GM03348 (cell line): Measurements from ENCODE around the gene DYNC1I2.
"Not testable (repeated sequence)": the region's sequence is repeated elsewhere in the genome, so short reads cannot be mapped to it uniquely, and the experiment has no call there.

ENCODE experiments used
- DNase-seq: peaks from one replicate; pipeline ENCODE4 v3.0.0; 2012; ENCODE audit warnings: low spot score

The DYNC1I2 gene

DNA sequence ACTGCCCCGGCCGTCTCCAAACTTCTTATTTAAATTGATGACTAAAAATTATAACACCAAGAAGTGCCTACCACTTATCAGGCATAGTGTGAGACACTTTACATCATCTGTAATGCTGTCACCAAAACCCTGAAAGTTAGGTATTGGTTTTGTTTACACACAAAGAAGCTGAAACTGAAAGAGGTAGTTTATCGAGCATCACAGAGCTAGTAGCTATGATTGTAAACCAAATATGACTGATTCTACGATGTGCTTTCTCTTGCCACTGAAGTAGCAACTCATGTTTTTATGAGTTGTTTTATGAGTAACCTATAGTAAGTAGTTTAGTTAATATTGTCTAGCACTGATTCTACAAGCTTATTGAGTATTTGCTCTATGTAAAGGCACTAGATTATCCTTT is 31.5 kb downstream of the DYNC1I2 start:
- no peak for DNase-seq

DNA sequence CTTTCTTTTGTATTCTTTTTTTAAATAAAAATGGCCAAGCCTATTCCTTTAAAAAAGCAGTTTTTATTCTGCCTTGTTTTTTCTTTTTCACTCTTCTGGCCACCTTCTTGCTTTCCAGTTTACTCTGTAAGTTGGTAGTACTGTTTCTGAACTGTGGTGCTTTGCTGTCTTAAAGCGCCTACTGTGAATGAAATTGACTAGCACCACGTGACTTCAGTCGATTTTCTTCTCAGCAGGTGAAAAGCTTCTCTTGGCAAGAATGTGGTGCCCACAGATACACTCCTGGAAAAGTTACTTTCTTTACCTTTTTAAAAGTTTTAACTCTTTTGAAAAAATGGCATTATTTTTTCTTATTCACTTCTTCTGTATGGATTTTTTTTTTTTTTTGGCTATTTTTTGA is 32.4 kb downstream of the DYNC1I2 start:
- no peak for DNase-seq

DNA sequence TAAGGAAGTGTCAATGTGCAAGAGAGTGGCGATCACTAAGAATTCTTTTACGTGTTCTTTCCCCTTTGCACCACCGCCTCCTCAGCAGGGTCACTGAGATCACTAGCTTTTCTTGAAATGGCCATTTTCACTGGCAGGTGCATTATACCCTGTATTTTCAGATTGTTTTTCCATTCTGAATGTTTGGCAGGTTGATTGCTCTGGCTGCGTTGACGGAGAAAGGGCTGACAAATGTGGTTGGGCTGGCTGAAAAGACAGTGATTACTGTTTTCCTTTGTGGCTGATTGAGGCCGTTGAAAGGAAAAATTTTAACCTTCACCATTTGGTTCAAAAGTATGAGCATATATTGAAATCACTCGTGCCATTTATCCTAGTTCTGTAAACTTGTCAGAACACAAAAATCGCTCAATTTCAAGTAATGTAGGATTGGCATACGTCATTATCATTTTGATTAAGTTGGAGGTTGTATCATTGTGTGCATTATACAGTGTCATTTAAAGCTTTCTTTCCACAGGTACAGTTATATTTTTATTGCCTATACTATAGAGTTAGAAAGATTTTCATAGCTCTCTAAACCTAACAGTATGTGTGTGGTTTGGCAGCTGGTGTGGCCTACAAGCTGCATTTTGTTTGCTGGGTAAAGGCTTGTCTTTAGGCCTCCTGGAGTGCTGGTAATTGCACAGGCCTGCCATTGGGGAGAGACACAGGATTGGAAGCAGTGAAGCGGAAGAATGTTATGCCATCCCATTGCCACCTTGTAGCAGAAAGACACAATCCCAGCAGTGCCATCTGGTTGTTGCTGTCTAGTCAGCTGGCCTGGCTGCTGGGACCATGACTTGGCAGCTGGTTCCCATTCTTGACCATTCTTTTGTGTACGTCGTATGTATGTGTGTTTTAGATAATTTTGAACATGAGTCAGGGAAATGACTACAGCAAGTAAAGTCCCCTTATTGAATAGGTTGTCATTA is 36.7 kb downstream of the DYNC1I2 start:
- DNase-seq, result no peak

DNA sequence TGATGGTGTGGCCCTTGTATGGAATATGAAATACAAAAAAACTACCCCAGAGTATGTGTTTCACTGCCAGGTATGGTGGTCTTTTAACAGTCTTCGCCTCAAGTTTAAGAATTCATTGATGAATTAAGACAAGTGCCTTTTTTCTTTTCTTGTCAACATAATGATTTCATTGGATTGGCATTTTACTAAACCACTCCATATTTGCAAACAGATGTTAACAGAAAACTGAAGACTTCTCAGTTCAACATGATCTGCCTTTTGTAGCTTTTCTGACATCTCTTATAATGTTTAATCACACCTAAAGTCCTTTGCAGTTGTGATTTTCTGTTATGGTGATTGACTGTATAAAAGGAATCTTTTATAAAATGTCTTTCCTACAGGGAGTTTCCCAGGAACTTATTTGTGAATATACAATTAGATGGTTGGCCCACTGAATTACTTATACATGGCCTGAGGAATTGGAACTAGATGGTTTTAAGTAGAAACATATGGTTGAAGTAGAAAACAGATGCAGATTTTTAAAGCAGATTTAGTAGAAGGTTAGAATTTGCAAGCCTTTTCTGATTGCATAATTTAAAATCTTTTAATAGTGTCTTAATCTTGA is 39.7 kb downstream of the DYNC1I2 start:
- peak; percentile 15 for DNase-seq

DNA sequence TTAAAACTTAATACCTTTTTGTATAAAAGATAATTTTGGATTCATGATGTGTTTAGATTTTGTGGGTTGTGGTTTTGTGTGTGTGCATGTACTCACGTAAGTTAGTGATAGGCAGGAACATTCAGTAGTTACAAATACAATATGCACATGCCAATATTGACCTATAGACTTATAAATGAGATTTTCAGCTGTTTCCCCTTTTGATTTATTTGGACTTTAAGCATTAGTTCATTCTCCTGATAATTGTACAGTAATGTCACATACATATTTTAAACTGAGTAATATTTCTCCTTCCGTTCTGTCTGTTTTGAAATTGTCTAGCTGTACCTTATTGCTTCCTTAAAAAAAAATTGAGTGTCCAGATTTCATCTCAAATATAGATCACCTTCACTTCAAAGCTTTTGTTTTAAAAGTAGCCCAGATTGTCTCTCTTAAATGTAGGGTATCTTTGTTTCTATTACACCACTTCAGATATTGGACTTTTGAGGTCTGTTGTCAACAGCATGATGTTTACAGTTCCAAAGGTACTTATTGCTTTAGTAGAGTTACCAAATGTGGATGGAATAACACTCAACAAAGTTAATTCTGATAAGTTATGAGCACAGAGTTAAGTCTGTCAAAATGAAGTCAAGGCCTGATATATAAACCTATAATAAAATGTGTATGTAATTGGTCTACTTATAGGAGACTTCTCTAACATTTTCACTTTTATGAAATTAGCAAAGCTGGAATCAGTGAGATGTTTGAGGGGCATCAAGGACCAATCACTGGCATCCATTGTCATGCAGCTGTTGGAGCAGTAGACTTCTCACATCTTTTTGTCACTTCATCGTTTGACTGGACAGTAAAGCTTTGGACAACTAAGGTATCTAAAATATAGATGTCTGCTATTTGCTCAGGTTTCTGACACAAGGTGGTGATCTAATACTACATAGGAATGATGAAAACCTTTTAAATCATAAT is 42.0 kb downstream of the DYNC1I2 start:
- DNase-seq, result no peak

DNA sequence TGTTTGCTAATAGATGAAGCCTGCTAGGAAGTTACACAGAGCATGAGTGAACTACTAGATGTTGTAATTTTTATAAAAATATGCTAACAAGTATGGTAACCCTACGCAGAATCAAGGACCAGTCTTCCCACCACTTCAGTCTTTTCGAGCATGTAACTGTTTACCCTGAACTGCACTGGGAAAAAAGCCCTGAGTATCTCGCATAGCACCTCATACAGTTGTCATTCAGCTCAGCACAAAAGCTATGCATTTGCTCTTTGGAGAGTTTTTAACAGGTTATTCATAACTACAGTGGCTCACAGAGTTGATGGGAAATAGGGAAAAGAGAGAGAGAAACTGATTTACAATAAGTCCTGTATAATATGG is 42.7 kb downstream of the DYNC1I2 start:
- no peak for DNase-seq

DNA sequence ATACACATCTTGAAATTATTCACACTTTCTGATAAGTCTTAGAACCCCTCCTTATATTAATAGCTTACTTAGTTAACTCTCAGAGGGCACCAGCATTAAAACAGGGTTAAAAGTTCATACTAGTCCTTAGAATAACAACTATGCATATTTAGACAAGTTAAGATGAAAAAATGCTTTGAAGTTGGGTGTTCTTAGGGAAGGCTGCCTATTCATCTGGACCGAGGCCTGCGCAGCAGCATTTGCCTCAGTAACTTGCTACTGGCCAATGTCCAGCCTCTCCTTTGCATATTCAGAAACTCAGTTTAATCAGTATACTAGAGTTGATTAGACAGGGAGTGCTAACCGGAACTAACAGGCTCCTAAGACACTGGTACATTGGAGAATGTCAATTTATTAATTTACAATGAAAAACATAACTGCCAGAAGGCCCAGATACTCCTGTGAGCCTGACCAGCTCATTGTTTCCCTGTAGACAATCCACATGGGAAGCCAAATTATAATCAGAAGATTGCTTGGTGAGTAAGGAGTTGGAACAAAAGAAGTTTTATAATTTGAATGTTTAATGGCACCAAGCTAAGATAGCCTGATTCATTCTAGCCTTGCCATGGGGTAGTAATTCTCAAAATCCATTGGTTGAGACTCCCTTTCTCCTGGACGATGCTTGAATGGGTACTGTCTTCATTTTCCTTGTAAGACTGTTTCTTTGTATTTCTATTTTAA is 48.9 kb downstream of the DYNC1I2 start:
- no peak for DNase-seq

DNA sequence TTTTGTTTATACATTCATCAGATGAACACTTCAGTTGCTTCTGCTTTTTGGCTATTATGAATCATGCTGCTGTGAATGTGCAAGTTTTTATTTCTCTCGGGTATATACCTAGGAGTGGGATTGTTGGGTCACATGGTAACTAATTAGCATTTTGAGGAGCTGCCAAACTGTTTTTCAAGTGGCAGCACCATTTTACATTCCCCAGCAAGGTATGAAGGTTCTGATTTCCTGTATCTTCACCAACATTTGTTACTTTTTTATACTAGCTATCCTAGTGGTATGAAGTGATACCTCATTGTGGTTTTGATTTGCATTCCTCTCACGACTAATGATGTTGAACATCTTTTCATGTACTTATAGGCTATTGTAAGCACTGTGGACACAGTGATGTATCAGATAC is 53.9 kb downstream of the DYNC1I2 start:
- DNase-seq, result no peak

DNA sequence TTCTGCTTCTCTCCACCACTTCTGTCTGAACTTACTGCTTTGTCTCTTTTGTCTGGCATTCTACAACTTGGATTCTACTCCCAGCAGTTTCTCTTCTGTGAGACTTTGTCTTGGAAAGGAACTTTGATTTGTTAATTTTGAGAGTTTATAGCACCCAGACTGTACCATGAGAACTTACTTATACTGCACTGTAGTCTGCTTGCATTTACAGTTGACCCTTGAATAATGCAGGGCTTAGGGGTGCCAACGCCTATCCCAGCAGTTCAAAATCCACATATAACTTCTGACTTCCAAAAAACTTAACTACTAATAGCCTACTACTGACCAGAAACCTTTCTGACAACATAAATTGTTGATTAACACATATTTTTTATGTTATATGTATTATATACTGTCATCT is 55.5 kb downstream of the DYNC1I2 start:
- no peak for DNase-seq

DNA sequence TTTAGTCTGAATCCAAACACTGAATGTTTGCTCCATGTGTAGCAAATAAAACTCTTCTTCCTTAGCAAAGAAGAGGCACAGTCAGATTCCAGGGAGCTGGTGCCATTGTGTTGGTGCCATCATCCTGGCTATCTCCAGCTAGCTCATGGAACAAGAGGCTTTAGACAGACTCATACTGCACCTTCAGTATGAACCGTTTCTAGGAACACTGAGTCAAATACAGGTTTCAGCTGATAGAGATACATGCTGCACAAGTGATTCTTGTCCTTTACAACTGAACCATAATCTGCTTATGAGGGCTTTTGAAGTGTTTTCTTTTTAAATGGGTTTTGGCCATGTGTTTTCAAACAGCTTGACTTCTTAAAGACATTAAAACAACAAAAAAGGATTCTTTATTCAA is 57.9 kb downstream of the DYNC1I2 start:
- no peak for DNase-seq

DNA sequence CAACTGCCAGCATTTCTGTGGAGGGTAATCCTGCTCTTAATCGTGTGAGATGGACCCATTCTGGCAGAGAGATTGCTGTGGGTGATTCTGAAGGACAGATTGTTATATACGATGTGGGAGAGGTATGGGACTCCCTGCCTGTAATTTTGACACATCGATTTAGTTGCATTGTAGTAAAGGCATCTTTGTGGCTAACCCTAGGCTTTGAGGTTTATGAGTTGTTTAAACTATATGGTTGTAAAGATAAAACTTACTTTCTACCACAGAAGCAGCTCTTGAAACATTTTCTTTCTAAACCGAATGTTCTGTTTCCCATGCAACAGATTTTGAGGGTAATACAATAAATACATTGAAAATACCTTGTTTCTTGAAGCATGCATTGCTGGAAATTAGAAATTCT is 58.5 kb downstream of the DYNC1I2 start:
- DNase-seq, result no peak

DNA sequence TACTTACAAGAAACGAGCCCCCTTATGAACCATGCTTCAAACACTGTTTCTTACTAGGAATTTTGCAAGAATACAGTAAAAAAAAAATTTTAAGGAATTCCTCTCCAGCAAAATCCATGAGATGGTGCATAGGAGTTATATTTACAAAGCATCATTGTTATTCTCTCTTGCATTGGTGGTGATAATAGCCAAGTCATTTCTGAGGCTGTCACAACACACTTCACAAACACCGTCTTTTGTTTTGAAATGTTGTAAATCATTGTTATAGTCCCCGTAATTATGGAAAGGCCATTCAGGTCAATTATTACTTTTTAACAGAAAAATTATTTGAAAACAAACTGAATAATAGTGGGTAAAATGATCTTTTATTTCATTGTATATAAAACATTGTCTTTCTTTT is 60.1 kb downstream of the DYNC1I2 start:
- no peak for DNase-seq

DNA sequence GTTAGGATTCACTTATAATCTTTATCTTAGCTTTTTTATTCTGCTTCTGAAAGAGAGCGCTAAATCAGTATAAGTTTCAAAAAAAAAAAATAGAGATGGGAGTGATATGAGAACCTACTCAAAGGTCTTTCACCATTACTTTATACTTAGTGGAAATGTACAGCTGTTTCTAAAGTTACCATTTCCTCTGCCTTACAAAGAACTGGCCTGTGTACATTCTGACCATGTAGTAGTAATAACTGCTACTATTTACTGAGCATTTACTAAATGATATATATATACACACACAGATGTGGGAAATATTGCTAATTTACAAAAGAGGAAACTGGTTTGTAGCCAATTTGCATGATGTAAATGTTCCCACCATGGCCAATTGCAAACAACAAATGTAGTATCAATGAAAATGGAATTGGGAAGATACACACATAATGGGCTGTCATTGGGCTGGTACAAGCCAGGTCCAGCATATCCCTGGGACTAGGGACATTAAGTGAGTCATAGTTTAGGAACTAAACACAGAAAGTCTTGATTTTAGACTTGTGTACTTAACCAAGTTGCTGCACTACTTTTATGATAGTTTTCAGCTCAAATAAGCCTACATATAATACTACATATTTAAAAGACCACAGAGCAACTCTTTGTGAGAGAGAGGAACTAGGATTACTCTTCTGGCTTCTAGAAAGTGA is 67.1 kb downstream of the DYNC1I2 start:
- peak; percentile 11 for DNase-seq

DNA sequence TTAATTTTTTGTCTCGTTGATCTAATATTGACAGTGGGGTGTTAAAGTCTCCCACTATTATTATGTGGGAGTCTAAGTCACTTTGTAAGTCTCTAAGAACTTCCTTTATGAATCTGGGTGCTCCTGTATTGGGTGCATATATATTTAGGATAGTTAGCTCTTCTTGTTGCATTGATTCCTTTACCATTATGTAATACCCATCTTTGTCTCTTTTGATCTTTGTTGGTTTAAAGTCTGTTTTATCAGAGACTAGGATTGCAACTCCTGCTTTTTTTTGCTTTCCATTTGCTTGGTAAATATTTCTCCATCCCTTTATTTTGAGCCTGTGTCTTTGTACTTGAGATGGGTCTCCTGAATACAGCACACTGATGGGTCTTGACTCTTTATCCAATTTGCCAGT is 71.5 kb downstream of the DYNC1I2 start:
- DNase-seq, result not testable (repeated sequence)

DNA sequence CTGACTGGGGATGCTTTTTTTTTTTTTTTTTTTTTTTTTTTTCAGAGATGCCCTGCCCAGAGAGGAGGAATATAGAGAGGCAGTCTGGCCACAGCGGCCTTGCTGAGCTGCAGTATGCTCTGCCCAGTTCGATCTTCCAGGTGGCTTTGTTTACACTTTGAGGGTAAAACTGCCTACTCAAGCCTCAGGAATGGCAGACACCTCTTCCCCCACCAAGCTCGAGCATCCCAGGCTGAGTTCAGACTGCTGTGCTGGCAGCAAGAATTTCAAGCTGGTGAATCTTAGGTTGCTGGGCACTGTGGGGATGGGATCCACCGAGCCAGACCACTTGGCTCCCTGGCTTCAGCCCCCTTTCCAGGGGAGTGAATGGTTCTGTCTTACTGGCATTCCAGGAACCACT is 73.9 kb downstream of the DYNC1I2 start:
- DNase-seq, result not testable (repeated sequence)

DNA sequence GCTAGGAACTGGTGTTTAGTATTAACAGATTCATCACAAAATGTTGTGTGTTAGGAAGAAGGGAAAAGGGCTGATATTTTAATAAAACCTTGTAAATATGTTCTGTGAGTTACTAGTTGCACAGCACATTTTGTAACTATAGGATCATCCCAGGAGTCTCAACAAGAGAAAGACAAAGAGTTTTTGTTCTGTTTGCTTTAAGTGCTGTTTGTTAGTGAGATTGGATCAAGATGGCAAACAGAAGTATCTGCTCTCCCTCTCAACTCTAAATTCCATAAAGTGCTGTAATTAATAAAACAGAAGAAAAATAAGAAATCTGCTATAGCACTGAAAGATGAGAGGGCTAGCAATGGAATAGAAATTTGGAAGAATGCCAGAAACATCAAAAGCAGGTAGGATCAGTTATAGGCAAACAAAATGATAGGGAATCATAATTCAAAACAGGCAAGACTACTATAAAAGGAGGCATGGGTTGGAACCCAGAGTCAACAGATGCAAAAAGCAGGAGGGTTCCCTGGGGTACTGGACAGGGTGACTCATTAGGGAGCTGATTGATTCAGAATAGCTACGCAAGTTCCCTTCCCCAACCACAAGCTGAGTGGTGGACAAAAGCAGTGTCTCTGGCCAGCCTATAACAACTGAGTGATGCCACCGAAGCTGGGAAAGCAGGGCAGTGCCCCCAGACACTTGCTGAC is 75.8 kb downstream of the DYNC1I2 start:
- peak; percentile 26 for DNase-seq

DNA sequence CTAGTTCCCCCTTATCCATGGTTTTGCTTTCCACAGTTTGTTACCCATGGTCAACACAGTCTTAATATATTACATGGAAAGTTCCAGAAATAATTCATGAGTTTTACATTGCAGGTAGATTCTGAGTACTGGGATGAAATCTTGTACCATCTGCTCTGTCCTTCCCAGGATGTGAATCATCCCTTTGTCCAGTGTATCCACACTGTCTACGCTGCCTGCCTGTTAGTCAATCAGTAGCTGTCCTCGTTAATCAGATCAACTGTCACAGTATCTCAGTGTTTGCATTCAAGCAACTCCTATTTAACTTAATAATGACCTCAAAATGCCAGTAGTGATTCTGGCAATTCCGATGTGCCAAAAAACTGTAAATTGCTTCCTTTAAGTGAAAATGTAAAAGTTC is 76.3 kb downstream of the DYNC1I2 start:
- DNase-seq, result no peak

DNA sequence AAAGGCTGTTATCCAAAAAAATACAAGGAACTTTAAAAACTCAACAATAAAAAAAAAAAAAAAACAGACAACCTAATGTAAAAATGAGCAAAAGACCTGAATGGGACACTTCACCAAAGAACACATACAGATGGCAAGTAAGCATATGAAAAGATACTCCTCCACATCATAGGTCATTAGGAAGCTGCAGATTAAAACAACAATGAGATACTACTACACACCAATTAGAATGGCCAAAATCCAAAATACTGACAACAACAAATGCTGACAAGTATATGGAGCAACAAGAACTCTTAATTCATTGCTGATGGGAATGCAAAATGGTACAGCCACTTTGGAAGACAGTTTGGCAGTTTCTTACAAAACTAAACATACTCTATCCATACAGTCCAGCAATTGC is 84.2 kb downstream of the DYNC1I2 start:
- no peak for DNase-seq

DNA sequence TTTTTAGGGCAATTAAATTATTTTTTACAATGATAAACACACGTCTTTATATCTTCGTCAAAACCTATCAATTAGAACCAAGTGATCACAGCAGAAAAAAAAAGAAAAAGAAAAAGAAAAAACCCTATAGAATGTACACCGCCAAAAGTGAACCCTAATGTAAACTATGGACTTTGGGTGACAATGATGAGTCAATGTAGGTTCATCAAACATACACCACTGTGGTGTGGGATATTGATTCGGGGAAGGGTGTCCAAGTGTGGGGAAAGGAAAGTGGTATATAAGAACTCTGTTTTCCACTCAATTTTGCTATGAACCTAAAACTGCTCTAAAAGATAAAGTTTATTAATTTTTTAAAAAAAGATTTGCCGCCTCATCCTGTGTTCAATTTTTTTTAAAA is 85.1 kb downstream of the DYNC1I2 start:
- DNase-seq, result no peak

DNA sequence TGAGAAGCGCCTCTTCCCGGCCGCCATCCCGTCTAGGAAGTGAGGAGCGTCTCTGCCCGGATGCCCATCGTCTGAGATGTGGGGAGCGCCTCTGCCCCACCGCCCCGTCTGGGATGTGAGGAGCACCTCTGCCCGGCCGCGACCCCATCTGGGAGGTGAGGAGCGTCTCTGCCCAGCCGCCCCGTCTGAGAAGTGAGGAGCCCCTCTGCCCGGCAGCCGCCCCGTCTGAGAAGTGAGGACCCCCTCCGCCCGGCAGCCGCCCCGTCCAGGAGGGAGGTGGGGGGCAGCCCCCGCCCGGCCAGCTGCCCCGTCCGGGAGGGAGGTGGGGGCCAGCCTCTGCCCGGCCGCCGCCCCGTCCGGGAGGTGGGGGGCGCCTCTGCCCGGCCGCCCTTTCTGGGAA is 87.3 kb downstream of the DYNC1I2 start:
- DNase-seq, result not testable (repeated sequence)

DNA sequence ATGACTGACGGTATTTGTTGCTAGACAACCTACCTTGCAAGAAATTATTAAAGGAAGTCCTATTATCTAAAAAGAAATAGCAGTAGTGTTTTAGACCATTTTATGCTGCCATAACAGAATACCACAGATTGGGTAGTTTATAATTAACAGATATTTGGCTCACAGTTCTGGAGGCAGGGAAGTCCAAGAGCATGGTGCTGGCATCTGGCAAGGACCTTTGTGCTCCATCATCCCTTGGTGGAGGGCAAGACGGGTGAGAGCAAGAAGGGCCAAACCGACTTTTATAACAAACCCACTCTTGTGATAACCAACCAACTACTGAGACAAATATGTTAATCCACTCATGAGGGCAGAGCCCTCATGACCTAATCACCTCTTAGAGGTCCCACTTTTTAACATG is 91.2 kb downstream of the DYNC1I2 start:
- DNase-seq, result no peak
